Measurements from ENCODE around the gene IRF5. TPM values are rescaled to one million over a fixed set of nuclear protein-coding genes. Genes with fewer than 3 reads are reported as not detected.

Gene IRF5
- total RNA-seq, 1 donor from 2014 or later: not detected

GRCh38 chr7:128913870-128914565 lies 23.7 kb upstream of the IRF5 start:
- Mint-ChIP-seq H3K9me3 (no peaks in the 10 kb centered on the region), H3K4me1 (peaks cover 24% of the 10 kb centered on the region), H3K27me3 (ENCODE audit: low read depth) (peaks cover 37% of the 10 kb centered on the region), H3K27ac (ENCODE audit: unreplicated experiment) (no peak overlapping the region), H3K36me3 (ENCODE audit: low read depth) (no peaks in the 10 kb centered on the region), H3K4me3 (no peak overlapping the region)
- TF ChIP-seq, protein P1, sequence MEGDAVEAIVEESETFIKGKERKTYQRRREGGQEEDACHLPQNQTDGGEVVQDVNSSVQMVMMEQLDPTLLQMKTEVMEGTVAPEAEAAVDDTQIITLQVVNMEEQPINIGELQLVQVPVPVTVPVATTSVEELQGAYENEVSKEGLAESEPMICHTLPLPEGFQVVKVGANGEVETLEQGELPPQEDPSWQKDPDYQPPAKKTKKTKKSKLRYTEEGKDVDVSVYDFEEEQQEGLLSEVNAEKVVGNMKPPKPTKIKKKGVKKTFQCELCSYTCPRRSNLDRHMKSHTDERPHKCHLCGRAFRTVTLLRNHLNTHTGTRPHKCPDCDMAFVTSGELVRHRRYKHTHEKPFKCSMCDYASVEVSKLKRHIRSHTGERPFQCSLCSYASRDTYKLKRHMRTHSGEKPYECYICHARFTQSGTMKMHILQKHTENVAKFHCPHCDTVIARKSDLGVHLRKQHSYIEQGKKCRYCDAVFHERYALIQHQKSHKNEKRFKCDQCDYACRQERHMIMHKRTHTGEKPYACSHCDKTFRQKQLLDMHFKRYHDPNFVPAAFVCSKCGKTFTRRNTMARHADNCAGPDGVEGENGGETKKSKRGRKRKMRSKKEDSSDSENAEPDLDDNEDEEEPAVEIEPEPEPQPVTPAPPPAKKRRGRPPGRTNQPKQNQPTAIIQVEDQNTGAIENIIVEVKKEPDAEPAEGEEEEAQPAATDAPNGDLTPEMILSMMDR (conservative IDR thresholded peaks at IDR 0.05): no peak
- DNase-seq (ENCODE audit: low read depth, low spot score): no peak

- no peaks in the 10 kb centered on the region for H3K36me3 Mint-ChIP-seq (ENCODE audit: low read depth)
- H3K27ac Mint-ChIP-seq (ENCODE audit: unreplicated experiment): no peak overlapping the region
- H3K27me3 Mint-ChIP-seq (ENCODE audit: low read depth): peaks cover 37% of the 10 kb centered on the region
- H3K4me1 Mint-ChIP-seq: peaks cover 17% of the 10 kb centered on the region
- DNase-seq (ENCODE audit: low read depth, low spot score): no peak
- no peak overlapping the region for H3K4me3 Mint-ChIP-seq
- TF ChIP-seq, protein P1 (conservative IDR thresholded peaks at IDR 0.05): no peak
- H3K9me3 Mint-ChIP-seq: no peaks in the 10 kb centered on the region
Observed at GRCh38 chr7:128914566-128915151, 23.1 kb upstream of the IRF5 start.

GRCh38 chr7:128915271-128915819 lies 22.4 kb upstream of the IRF5 start:
- Mint-ChIP-seq H3K9me3 (no peaks in the 10 kb centered on the region), H3K4me1 (peaks cover 13% of the 10 kb centered on the region), H3K36me3 (ENCODE audit: low read depth) (no peaks in the 10 kb centered on the region), H3K4me3 (no peak overlapping the region), H3K27ac (ENCODE audit: unreplicated experiment) (peak overlapping the region; percentile 70), H3K27me3 (ENCODE audit: low read depth) (peaks cover 39% of the 10 kb centered on the region)
- DNase-seq (ENCODE audit: low read depth, low spot score): no peak
- TF ChIP-seq, protein P1 (conservative IDR thresholded peaks at IDR 0.05): no peak

DNA sequence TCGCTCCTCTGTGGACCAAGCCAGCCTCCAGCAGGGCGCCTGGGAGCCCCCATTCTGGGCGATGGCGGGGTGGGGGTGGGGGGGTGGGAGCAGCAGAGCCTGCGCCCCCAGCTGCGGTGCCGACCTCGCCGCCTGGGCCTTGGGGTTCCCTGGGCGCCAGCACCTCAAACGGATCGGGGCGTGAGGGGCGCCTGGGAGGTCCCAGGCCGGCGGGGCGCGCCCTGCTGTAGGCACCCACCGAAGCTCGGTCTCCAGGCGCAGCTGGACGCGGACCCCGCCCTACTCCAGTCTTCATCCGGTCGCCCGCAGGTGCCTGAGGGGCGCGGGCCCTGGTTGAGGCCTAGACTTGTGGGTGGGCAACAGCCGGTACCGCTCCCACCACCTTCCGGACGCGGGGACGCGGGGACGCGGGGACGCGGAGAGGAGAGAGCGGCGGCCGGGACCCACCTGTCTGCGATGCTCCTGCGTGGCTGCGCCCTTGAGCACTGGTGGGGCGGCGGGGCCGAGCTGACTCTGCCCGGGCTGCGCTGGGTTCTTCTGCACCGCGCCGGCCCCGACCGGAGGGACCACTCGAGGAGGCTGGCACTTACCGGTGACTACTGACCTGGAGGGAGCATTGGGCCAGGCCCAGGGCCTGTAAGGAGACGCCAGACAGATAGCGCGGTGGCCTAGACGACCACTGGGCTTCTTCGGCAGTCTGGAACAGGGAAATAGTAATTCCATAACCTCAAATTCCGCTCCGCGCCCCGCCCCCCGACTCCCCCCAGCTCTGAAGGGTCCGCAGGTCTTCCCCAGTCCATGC lies 21.7 kb upstream of the IRF5 start:
- H3K27me3 Mint-ChIP-seq (ENCODE audit: low read depth): peaks cover 41% of the 10 kb centered on the region
- no peak overlapping the region for H3K27ac Mint-ChIP-seq (ENCODE audit: unreplicated experiment)
- no peaks in the 10 kb centered on the region for H3K36me3 Mint-ChIP-seq (ENCODE audit: low read depth)
- DNase-seq (ENCODE audit: low read depth, low spot score): no peak
- TF ChIP-seq, protein P1 (conservative IDR thresholded peaks at IDR 0.05): no peak
- no peak overlapping the region for H3K4me3 Mint-ChIP-seq
- no peaks in the 10 kb centered on the region for H3K9me3 Mint-ChIP-seq
- peaks cover 10% of the 10 kb centered on the region for H3K4me1 Mint-ChIP-seq

- no peak for DNase-seq (ENCODE audit: low read depth, low spot score)
- peaks cover 5% of the 10 kb centered on the region for H3K4me1 Mint-ChIP-seq
- no peak overlapping the region for H3K27ac Mint-ChIP-seq (ENCODE audit: unreplicated experiment)
- no peaks in the 10 kb centered on the region for H3K9me3 Mint-ChIP-seq
- no peak overlapping the region for H3K4me3 Mint-ChIP-seq
- no peaks in the 10 kb centered on the region for H3K36me3 Mint-ChIP-seq (ENCODE audit: low read depth)
- TF ChIP-seq, protein P1 (conservative IDR thresholded peaks at IDR 0.05): no peak
- H3K27me3 Mint-ChIP-seq (ENCODE audit: low read depth): peaks cover 40% of the 10 kb centered on the region
Observed at GRCh38 chr7:128916643-128916915, 21.1 kb upstream of the IRF5 start.
